ENCODE data around the gene FAM107A. TPM values are rescaled to one million over a fixed set of nuclear protein-coding genes. Genes with fewer than 3 reads are reported as not detected.

The FAM107A gene
- total and polyA plus RNA-seq, 2 of the 4 experiments (the other 2 are of a cell fraction): not detected

DNA sequence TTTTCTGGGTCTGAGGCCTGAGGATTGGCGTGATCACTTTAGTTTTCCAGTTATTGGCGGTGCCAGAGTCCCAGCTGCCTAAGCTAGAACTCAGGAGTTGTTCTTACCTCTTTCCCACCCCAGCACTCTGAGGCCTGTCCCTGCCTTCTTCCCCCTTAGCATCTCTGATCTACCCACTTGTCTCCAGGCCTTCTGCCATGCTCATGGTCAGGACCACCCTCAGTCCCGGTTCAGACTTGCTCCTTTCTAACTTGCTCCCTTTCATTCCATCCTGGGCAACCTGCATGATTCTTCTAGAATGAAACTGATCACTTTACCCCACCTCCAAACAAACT is 55.9 kb downstream of the FAM107A start:
- Histone ChIP-seq H2AK9ac (replicated peaks; ENCODE audit: low read depth, low read length, poor library complexity) (no peak overlapping the region), H3K9me1 (ENCODE audit: insufficient read depth, low read length) (peaks cover 5% of the 10 kb centered on the region), H3K27ac (ENCODE audit: insufficient read depth, low read length) (no peak overlapping the region), H2AK5ac (ENCODE audit: low read depth, low read length) (no peak overlapping the region), H2BK20ac (ENCODE audit: low read depth, low read length) (no peak overlapping the region), H4K5ac (ENCODE audit: low read depth, low read length) (no peak overlapping the region), H3K9ac (ENCODE audit: low read depth, low read length) (no peak overlapping the region), H3K79me1 (ENCODE audit: low read depth in 1 of 2, low read length in 2 of 2) (no peaks in the 10 kb centered on the region), H3K18ac (ENCODE audit: low read depth, low read length) (no peak overlapping the region), H2BK15ac (ENCODE audit: low read depth, low read length) (no peak overlapping the region), H4K20me1 (ENCODE audit: insufficient read depth, low read length) (no peaks in the 10 kb centered on the region; the same call in 1 of the 2 replicates), H2BK5ac (ENCODE audit: low read depth, low read length, poor library complexity, severe bottlenecking) (no peak overlapping the region), H4K8ac (ENCODE audit: low read depth in 2 of 2, low read length in 2 of 2) (no peak overlapping the region), H3K9me3 (ENCODE audit: control insufficient read depth, insufficient read depth, low read length) (no peaks in the 10 kb centered on the region), H2AFZ (replicated peaks; ENCODE audit: low read length, poor library complexity) (no peak overlapping the region), H3K23ac (ENCODE audit: low read depth, low read length) (no peak overlapping the region), H3K36me3 (ENCODE audit: control insufficient read depth, insufficient read depth, low read length) (peaks cover 12% of the 10 kb centered on the region; the same call in 1 of the 2 replicates), H4K91ac (ENCODE audit: insufficient read depth, low read depth, low read length) (no peak overlapping the region), H3K4me1 (ENCODE audit: control insufficient read depth, insufficient read depth, low read length) (peaks cover 1% of the 10 kb centered on the region; the same call in 1 of the 2 replicates), H3K4ac (ENCODE audit: low read depth, low read length) (no peak overlapping the region), H2BK120ac (ENCODE audit: low read depth, low read length) (no peak overlapping the region), H3K4me2 (ENCODE audit: low read depth, low read length) (no peak overlapping the region), H3K4me3 (ENCODE audit: insufficient read depth, low read depth, low read length) (no peak overlapping the region), H3K56ac (ENCODE audit: extremely low read depth, insufficient read depth, low read length) (no peak overlapping the region), H3K14ac (replicated peaks; ENCODE audit: low read depth, low read length) (no peak overlapping the region), H3K27me3 (ENCODE audit: control insufficient read depth, insufficient read depth, low read length) (no peaks in the 10 kb centered on the region)
- ChIA-PET CTCF (no interaction called here), POLR2A (ENCODE audit: unreplicated experiment) (no interaction called here)
- DNase-seq (no peak), ATAC-seq (ENCODE audit: low read depth) (no peak)
- intact Hi-C loops (cut with micrococcal nuclease) (no loop called here), dilution Hi-C loops (cut with HindIII; ENCODE audit: low sequenced_read_pairs, unreplicated experiment) (no loop called here), in situ Hi-C loops (cut with MboI; ENCODE audit: low sequenced_read_pairs) (no loop called here)
- WGBS, 2 experiments (ENCODE audit: extremely low coverage in 2 of 2, insufficient read length in 1 of 2): 86% methylated on average over 1 of the region's 3 CpGs; no CpG with 5 or more reads in 1 of the 2 experiments
- no peak for TF ChIP-seq CHD1 (IDR thresholded peaks at IDR 0.05; ENCODE audit: low read depth, low read length)
- TF ChIP-seq NFE2L2 (IDR thresholded peaks at IDR 0.05; ENCODE audit: low read depth, low read length): no peak
- TF ChIP-seq, protein P1, sequence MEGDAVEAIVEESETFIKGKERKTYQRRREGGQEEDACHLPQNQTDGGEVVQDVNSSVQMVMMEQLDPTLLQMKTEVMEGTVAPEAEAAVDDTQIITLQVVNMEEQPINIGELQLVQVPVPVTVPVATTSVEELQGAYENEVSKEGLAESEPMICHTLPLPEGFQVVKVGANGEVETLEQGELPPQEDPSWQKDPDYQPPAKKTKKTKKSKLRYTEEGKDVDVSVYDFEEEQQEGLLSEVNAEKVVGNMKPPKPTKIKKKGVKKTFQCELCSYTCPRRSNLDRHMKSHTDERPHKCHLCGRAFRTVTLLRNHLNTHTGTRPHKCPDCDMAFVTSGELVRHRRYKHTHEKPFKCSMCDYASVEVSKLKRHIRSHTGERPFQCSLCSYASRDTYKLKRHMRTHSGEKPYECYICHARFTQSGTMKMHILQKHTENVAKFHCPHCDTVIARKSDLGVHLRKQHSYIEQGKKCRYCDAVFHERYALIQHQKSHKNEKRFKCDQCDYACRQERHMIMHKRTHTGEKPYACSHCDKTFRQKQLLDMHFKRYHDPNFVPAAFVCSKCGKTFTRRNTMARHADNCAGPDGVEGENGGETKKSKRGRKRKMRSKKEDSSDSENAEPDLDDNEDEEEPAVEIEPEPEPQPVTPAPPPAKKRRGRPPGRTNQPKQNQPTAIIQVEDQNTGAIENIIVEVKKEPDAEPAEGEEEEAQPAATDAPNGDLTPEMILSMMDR (conservative IDR thresholded peaks at IDR 0.05; ENCODE audit: low read depth, low read length): no peak
- no peak for TF ChIP-seq SMC3 (IDR thresholded peaks at IDR 0.05; ENCODE audit: low read depth, low read length)
- TF ChIP-seq BHLHE40 (IDR thresholded peaks at IDR 0.05; ENCODE audit: low read depth, low read length): no peak
- no peak for TF ChIP-seq CEBPB (IDR thresholded peaks at IDR 0.05; ENCODE audit: low read depth, low read length)
- TF ChIP-seq RAD21 (IDR thresholded peaks at IDR 0.05; ENCODE audit: low read length): no peak
- TF ChIP-seq, protein P2, sequence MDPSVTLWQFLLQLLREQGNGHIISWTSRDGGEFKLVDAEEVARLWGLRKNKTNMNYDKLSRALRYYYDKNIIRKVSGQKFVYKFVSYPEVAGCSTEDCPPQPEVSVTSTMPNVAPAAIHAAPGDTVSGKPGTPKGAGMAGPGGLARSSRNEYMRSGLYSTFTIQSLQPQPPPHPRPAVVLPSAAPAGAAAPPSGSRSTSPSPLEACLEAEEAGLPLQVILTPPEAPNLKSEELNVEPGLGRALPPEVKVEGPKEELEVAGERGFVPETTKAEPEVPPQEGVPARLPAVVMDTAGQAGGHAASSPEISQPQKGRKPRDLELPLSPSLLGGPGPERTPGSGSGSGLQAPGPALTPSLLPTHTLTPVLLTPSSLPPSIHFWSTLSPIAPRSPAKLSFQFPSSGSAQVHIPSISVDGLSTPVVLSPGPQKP (IDR thresholded peaks at IDR 0.05; ENCODE audit: borderline replicate concordance, low read depth, low read length): no peak
- TF ChIP-seq RCOR1 (IDR thresholded peaks at IDR 0.05; ENCODE audit: insufficient replicate concordance, low read length): no peak
- TF ChIP-seq MAFK (IDR thresholded peaks at IDR 0.05; ENCODE audit: low read depth, low read length): no peak
- TF ChIP-seq MAZ (IDR thresholded peaks at IDR 0.05; ENCODE audit: borderline replicate concordance, low read depth, low read length): no peak
- TF ChIP-seq MXI1 (IDR thresholded peaks at IDR 0.05; ENCODE audit: borderline replicate concordance, low read depth, low read length): no peak
- no TSS peak for BruUV-seq (replicated peaks)

Data from IMR-90 (cell line).